GM19023 (cell line): ENCODE results near the gene RPL35.
"Not testable (repeated sequence)": the region's sequence is repeated elsewhere in the genome, so short reads cannot be mapped to it uniquely, and the experiment has no call there.

Source experiments
- ATAC-seq: cut with Tn5 transposase; IDR thresholded peaks from one replicate; pipeline ENCODE4 v1.9.1; 2021; ENCODE audit warnings: mild to moderate bottlenecking, moderate library complexity; ENCODE audit not compliant: unreplicated experiment

Gene RPL35

GRCh38 chr9:124852829-124853531 is 8.8 kb downstream of the RPL35 start, which contains the start of gene WDR38:
Gene WDR38, plus strand, starts transcription at chr9:124853460. Its CDS starts 72 bp downstream, at chr9:124853532.
- ATAC-seq, result peak; percentile 79

- no peak for ATAC-seq
Measured at GRCh38 chr9:124852121-124852828, 9.5 kb downstream of the RPL35 start.

- no peak for ATAC-seq
Measured at GRCh38 chr9:124849801-124850200, 12.0 kb downstream of the RPL35 start.

- no peak for ATAC-seq
Measured at GRCh38 chr9:124846969-124847368, 14.8 kb downstream of the RPL35 start.

- not testable (repeated sequence) for ATAC-seq
Measured at GRCh38 chr9:124846467-124846866, 15.3 kb downstream of the RPL35 start.

- ATAC-seq, result no peak
Measured at GRCh38 chr9:124844291-124844690, 17.5 kb downstream of the RPL35 start.

GRCh38 chr9:124843456-124844034 is 18.2 kb downstream of the RPL35 start:
- ATAC-seq, result no peak

- ATAC-seq, result no peak
Measured at GRCh38 chr9:124841075-124841821, 20.5 kb downstream of the RPL35 start.

GRCh38 chr9:124840300-124840833 is 21.4 kb downstream of the RPL35 start:
- no peak for ATAC-seq

- no peak for ATAC-seq
Measured at GRCh38 chr9:124839612-124840299, 22.0 kb downstream of the RPL35 start.

- not testable (repeated sequence) for ATAC-seq
Measured at GRCh38 chr9:124838567-124839275, 23.0 kb downstream of the RPL35 start.

- ATAC-seq, result not testable (repeated sequence)
Measured at GRCh38 chr9:124838132-124838531, 23.6 kb downstream of the RPL35 start.

- ATAC-seq, result no peak
Measured at GRCh38 chr9:124835026-124835557, 26.7 kb downstream of the RPL35 start.

GRCh38 chr9:124834591-124834990 is 27.2 kb downstream of the RPL35 start:
- no peak for ATAC-seq

- ATAC-seq, result no peak
Measured at GRCh38 chr9:124831642-124832364, 30.0 kb downstream of the RPL35 start.

- no peak for ATAC-seq
Measured at GRCh38 chr9:124830593-124830992, 31.2 kb downstream of the RPL35 start.

GRCh38 chr9:124829334-124829669 is 32.5 kb downstream of the RPL35 start:
- ATAC-seq, result no peak

- ATAC-seq, result no peak
Measured at GRCh38 chr9:124828489-124829333, 33.0 kb downstream of the RPL35 start.
